ENCODE measurements around the gene SH3GL1. TPM values are rescaled to one million over a fixed set of nuclear protein-coding genes. Genes with fewer than 3 reads are reported as not detected.

SH3GL1 gene
- total and polyA plus RNA-seq, 10 of the 15 experiments (the other 5 are each of a cell fraction or from before 2014, with no cell fraction given), result 0.93 to 47.4 (median 28.4) TPM

GRCh38 chr19:4428326-4428975 is 28.1 kb upstream of the SH3GL1 start (continued):
- TF ChIP-seq, protein P1, sequence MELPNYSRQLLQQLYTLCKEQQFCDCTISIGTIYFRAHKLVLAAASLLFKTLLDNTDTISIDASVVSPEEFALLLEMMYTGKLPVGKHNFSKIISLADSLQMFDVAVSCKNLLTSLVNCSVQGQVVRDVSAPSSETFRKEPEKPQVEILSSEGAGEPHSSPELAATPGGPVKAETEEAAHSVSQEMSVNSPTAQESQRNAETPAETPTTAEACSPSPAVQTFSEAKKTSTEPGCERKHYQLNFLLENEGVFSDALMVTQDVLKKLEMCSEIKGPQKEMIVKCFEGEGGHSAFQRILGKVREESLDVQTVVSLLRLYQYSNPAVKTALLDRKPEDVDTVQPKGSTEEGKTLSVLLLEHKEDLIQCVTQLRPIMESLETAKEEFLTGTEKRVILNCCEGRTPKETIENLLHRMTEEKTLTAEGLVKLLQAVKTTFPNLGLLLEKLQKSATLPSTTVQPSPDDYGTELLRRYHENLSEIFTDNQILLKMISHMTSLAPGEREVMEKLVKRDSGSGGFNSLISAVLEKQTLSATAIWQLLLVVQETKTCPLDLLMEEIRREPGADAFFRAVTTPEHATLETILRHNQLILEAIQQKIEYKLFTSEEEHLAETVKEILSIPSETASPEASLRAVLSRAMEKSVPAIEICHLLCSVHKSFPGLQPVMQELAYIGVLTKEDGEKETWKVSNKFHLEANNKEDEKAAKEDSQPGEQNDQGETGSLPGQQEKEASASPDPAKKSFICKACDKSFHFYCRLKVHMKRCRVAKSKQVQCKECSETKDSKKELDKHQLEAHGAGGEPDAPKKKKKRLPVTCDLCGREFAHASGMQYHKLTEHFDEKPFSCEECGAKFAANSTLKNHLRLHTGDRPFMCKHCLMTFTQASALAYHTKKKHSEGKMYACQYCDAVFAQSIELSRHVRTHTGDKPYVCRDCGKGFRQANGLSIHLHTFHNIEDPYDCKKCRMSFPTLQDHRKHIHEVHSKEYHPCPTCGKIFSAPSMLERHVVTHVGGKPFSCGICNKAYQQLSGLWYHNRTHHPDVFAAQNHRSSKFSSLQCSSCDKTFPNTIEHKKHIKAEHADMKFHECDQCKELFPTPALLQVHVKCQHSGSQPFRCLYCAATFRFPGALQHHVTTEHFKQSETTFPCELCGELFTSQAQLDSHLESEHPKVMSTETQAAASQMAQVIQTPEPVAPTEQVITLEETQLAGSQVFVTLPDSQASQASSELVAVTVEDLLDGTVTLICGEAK (IDR thresholded peaks at IDR 0.05; ENCODE audit: borderline replicate concordance), result no peak

GRCh38 chr19:4425537-4425936 is 25.2 kb upstream of the SH3GL1 start:
- Histone ChIP-seq H2AFZ (ENCODE audit: control insufficient read depth, low read depth, low read length) (no peak overlapping the region), H3K27ac (ENCODE audit: control insufficient read depth, insufficient read depth) (no peak overlapping the region), H3K4me1 (ENCODE audit: control insufficient read depth, insufficient read depth, low read length) (peaks cover 12% of the 10 kb centered on the region), H3K27me3 (replicated peaks in 1 of 2; ENCODE audit: control insufficient read depth in 2 of 2, insufficient read depth in 2 of 2, low read length in 1 of 2) (no peaks in the 10 kb centered on the region), H3K9me3 (replicated peaks; ENCODE audit: control insufficient read depth, insufficient read depth, low read length) (no peaks in the 10 kb centered on the region), H3K4me3 (no peak overlapping the region), H3K36me3 (ENCODE audit: control insufficient read depth in 2 of 2, insufficient read depth in 2 of 2, low read length in 1 of 2) (peaks cover 19 to 27% of the 10 kb centered on the region in 2 experiments; a peak in 3 of 4 replicates), H3K9ac (ENCODE audit: control insufficient read depth, insufficient read depth, low read length) (no peak overlapping the region), H3K79me2 (ENCODE audit: control insufficient read depth, insufficient read depth, low read length) (no peaks in the 10 kb centered on the region), H4K20me1 (ENCODE audit: control insufficient read depth, insufficient read depth) (no peaks in the 10 kb centered on the region), H3K4me2 (ENCODE audit: control insufficient read depth, insufficient read depth) (no peak overlapping the region)
- ChIA-PET SMC1A (ENCODE audit: uncharacterized antibody, unreplicated experiment) (no interaction called here), POLR2A (no interaction called here), CTCF (no interaction called here), RAD21 (ENCODE audit: unreplicated experiment) (no interaction called here)
- BruUV-seq (replicated peaks), result no TSS peak
- no peak for DNase-seq (ENCODE audit: low read depth, low spot score)
- FAIRE-seq, result no peak
- in situ Hi-C loops (cut with MboI) (no loop called here), intact Hi-C loops (cut with micrococcal nuclease; ENCODE audit: unreplicated experiment) (no loop called here)
- TF ChIP-seq JUND (IDR thresholded peaks at IDR 0.05; ENCODE audit: low read depth, low read length), result no peak
- no peak for TF ChIP-seq ATF7 (IDR thresholded peaks at IDR 0.05; ENCODE audit: low read depth)
- WGBS (ENCODE audit: insufficient coverage, insufficient replicate concordance, low lambda C conversion rate, missing lambda C conversion rate), result 91% methylated on average over 6 of the region's 6 CpGs
- ATAC-seq, result no peak
